Endodermal cell (in vitro differentiated cells): ENCODE measurements around the gene FFAR3. TPM values are rescaled to one million over a fixed set of nuclear protein-coding genes. Genes with fewer than 3 reads are reported as not detected.
A peak's percentile ranks its signal among the peaks of the same experiment; 100 is the strongest.
"Not testable (repeated sequence)": the region's sequence is repeated elsewhere in the genome, so short reads cannot be mapped to it uniquely, and the experiment has no call there.

Experiments
- DNase-seq: peaks from one replicate; pipeline ENCODE4 v3.0.0-alpha.2; 2017
- H3K27ac ChIP-seq: 2 replicates; pipeline ENCODE4 v1.5.1; 2013; ENCODE audit warnings: mild to moderate bottlenecking, low read depth, low read length, moderate library complexity
- H3K27me3 ChIP-seq: 2 replicates; pipeline ENCODE4 v1.6.1; 2013; ENCODE audit warnings: mild to moderate bottlenecking, low read length, moderate library complexity; ENCODE audit not compliant: insufficient read depth, control insufficient read depth, poor library complexity, severe bottlenecking
- H3K36me3 ChIP-seq: 2 replicates; pipeline ENCODE4 v1.7.0; 2013; ENCODE audit warnings: mild to moderate bottlenecking, low read length, moderate library complexity; ENCODE audit not compliant: control insufficient read depth, insufficient read depth
- H3K4me1 ChIP-seq: one replicate; pipeline ENCODE4 v1.7.0; 2013; ENCODE audit warnings: low read length; ENCODE audit not compliant: control insufficient read depth, insufficient read depth
- H3K4me3 ChIP-seq: 2 replicates; pipeline ENCODE4 v1.5.1; 2013; ENCODE audit warnings: mild to moderate bottlenecking, low read length, moderate library complexity
- H3K9ac ChIP-seq: 2 replicates; pipeline ENCODE4 v1.6.1; 2013; ENCODE audit warnings: mild to moderate bottlenecking, low read length, moderate library complexity; ENCODE audit not compliant: poor library complexity, severe bottlenecking; ENCODE audit errors: extremely low read depth
- H3K9me3 ChIP-seq: 2 replicates; pipeline ENCODE4 v1.6.1; 2013; ENCODE audit warnings: mild to moderate bottlenecking, low read length, moderate library complexity; ENCODE audit not compliant: control insufficient read depth
- H3K27ac Mint-ChIP-seq: 2 replicates; pipeline ENCODE4 v1.8.0; 2020; ENCODE audit warnings: mixed read lengths
- H3K27me3 Mint-ChIP-seq: 2 replicates; pipeline ENCODE4 v1.8.0; 2021; ENCODE audit warnings: mild to moderate bottlenecking, mixed read lengths; ENCODE audit not compliant: insufficient read depth
- H3K36me3 Mint-ChIP-seq: 2 replicates; pipeline ENCODE4 v1.8.0; 2020; ENCODE audit warnings: low read depth, mixed read lengths
- H3K4me1 Mint-ChIP-seq: 2 replicates; pipeline ENCODE4 v1.8.0; 2020; ENCODE audit warnings: mixed read lengths
- H3K4me3 Mint-ChIP-seq: 2 replicates; pipeline ENCODE4 v1.8.0; 2020; ENCODE audit warnings: mild to moderate bottlenecking, moderate library complexity, mixed read lengths
- H3K9me3 Mint-ChIP-seq: 2 replicates; pipeline ENCODE4 v1.8.0; 2020; ENCODE audit warnings: mild to moderate bottlenecking, mixed read lengths
- CTCF ChIP-seq: fragments of 200-600 bp; sonication (generic); conservative IDR thresholded peaks from 2 replicates; pipeline ENCODE4 v1.5.0; 2021; ENCODE audit warnings: antibody characterized with exemption, mild to moderate bottlenecking
- WGBS, 2 experiments: methylation state at CpG; one replicate each; pipeline versions ENCODE4 v1.1.5 to v1.1.7; 2013; ENCODE audit warnings: missing lambda C conversion rate in 2 of 2, mixed read lengths in 1 of 2; ENCODE audit not compliant: insufficient coverage in 1 of 2, insufficient read length in 1 of 2; 5-methylcytosine and 5-hydroxymethylcytosine counted together
- total RNA-seq, 2 donors: library from RNA; stranded (reverse); fragmentation: NEBNext Ultra II Directional in 1 of 2; extraction: Animal tissue kit (Norgen Biotek cat#: 25700) in 1 of 2; gene quantifications; 2 replicates in 1 of 2; 3 replicates in 1 of 2; pipeline ENCODE4 v1.2.1, GENCODE V29; 2021

FFAR3 gene
- total RNA-seq, 2 donors from 2014 or later, result not detected

GRCh38 chr19:35354898-35355297, 3.4 kb upstream of the FFAR3 start:
- H3K4me3 ChIP-seq, result no peak overlapping the region
- Mint-ChIP-seq H3K4me1 (peaks cover 6% of the 10 kb centered on the region), H3K27me3 (peaks cover 2% of the 10 kb centered on the region), H3K4me3 (no peak overlapping the region), H3K9me3 (no peaks in the 10 kb centered on the region), H3K27ac (no peak overlapping the region), H3K36me3 (no peaks in the 10 kb centered on the region)
- H3K36me3 ChIP-seq, result no peaks in the 10 kb centered on the region
- no peak overlapping the region for H3K9ac ChIP-seq
- TF ChIP-seq CTCF, result no peak
- peak; percentile 15 for DNase-seq
- H3K4me1 ChIP-seq, result no peaks in the 10 kb centered on the region
- no peaks in the 10 kb centered on the region for H3K9me3 ChIP-seq
- WGBS, 2 experiments, result 91 to 95% methylated on average over 8 of the region's 8 CpGs
- H3K27ac ChIP-seq, result no peak overlapping the region
- H3K27me3 ChIP-seq, result no peaks in the 10 kb centered on the region

- Histone ChIP-seq H3K27ac (no peak overlapping the region), H3K9ac (no peak overlapping the region), H3K4me3 (no peak overlapping the region), H3K9me3 (no peaks in the 10 kb centered on the region), H3K36me3 (no peaks in the 10 kb centered on the region), H3K27me3 (no peaks in the 10 kb centered on the region), H3K4me1 (no peaks in the 10 kb centered on the region)
- 77 to 78% methylated on average over 3 to 6 of the region's 6 CpGs for WGBS, 2 experiments
- no peaks in the 10 kb centered on the region for H3K9me3 Mint-ChIP-seq
- H3K36me3 Mint-ChIP-seq, result no peaks in the 10 kb centered on the region
- peak; percentile 49 for DNase-seq
- no peak overlapping the region for H3K27ac Mint-ChIP-seq
- H3K4me1 Mint-ChIP-seq, result peaks cover 6% of the 10 kb centered on the region
- H3K4me3 Mint-ChIP-seq, result no peak overlapping the region
- peaks cover 2% of the 10 kb centered on the region for H3K27me3 Mint-ChIP-seq
- TF ChIP-seq CTCF, result no peak
These were observed 2.3 kb upstream of the FFAR3 start for GRCh38 chr19:35355791-35356460.

GRCh38 chr19:35358834-35359233, 574 bp downstream of the FFAR3 start:
- not testable (repeated sequence) for H3K9ac ChIP-seq, H3K4me3 ChIP-seq, H3K27ac ChIP-seq, H3K9me3 Mint-ChIP-seq, H3K9me3 ChIP-seq, H3K27me3 ChIP-seq, H3K27me3 Mint-ChIP-seq, H3K36me3 Mint-ChIP-seq, DNase-seq, H3K4me3 Mint-ChIP-seq, H3K4me1 ChIP-seq, H3K4me1 Mint-ChIP-seq, H3K36me3 ChIP-seq, H3K27ac Mint-ChIP-seq
- TF ChIP-seq CTCF, result peak; percentile 42
- 87% methylated on average over 6 of the region's 16 CpGs; no CpG with 5 or more reads in 1 of the 2 experiments for WGBS, 2 experiments

- not testable (repeated sequence) for H3K4me1 ChIP-seq, H3K9ac ChIP-seq, H3K27me3 Mint-ChIP-seq, H3K9me3 Mint-ChIP-seq, H3K36me3 Mint-ChIP-seq, H3K27ac Mint-ChIP-seq, H3K4me3 Mint-ChIP-seq, DNase-seq, H3K36me3 ChIP-seq, H3K27ac ChIP-seq, H3K27me3 ChIP-seq, H3K4me1 Mint-ChIP-seq, H3K9me3 ChIP-seq, H3K4me3 ChIP-seq
- WGBS, 2 experiments, result 93% methylated on average over 16 of the region's 21 CpGs; no CpG with 5 or more reads in 1 of the 2 experiments
These were observed 1.1 kb downstream of the FFAR3 start for GRCh38 chr19:35359395-35359794.

- H3K9me3 Mint-ChIP-seq, H3K27ac ChIP-seq, H3K9me3 ChIP-seq, H3K27me3 ChIP-seq, H3K36me3 Mint-ChIP-seq, H3K9ac ChIP-seq, H3K27ac Mint-ChIP-seq, H3K4me3 Mint-ChIP-seq, DNase-seq, H3K4me1 ChIP-seq, H3K36me3 ChIP-seq, H3K27me3 Mint-ChIP-seq, H3K4me1 Mint-ChIP-seq, H3K4me3 ChIP-seq: not testable (repeated sequence)
- 92% methylated on average over 4 of the region's 5 CpGs; no CpG with 5 or more reads in 1 of the 2 experiments for WGBS, 2 experiments
These were observed 1.8 kb downstream of the FFAR3 start for GRCh38 chr19:35360081-35360480.
